ENCODE results near the gene CACNA1B. TPM values are rescaled to one million over a fixed set of nuclear protein-coding genes. Genes with fewer than 3 reads are reported as not detected.

The CACNA1B gene
- total and polyA plus RNA-seq, 7 experiments from 2014 or later = 0.07 TPM; not detected in 6

DNA sequence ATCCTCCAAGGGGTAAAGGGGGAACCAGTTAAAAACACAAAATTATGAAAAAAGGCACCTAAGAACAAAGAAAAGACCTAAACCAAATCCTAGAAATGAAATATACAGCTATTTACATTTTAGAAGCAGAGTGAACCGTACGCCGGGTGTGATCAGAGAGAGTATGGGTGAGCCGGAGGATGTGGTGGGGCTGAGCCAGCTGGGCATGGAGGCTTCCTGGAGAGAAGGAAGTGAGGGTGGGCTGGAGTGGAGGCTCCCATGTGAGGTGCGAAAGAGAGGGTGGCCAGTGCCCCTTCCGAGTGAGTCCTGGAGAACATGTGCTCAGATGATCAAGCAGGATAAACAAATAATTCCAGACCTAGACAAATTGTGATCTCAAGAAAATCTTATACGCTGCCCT is 111.6 kb downstream of the CACNA1B start:
- DNase-seq (no peak), ATAC-seq (no peak)
- H3K9me3 Mint-ChIP-seq = peaks cover 0 to 2% (median 0%) of the 10 kb centered on the region in 11 donors
- H3K27ac Mint-ChIP-seq = peak overlapping the region in 1 of 9 donors; percentile 41
- Histone ChIP-seq H3K4me1 (ENCODE audit: control insufficient read depth in 2 of 2, insufficient read depth in 2 of 2, low read length in 2 of 2) (no peaks in the 10 kb centered on the region), H3K27ac (ENCODE audit: low read depth, low read length) (no peak overlapping the region), H3K4me3 (ENCODE audit: low read length) (no peak overlapping the region), H3K36me3 (ENCODE audit: control insufficient read depth in 2 of 3, insufficient read depth in 3 of 3, low read length in 3 of 3) (no peaks in the 10 kb centered on the region), H3K27me3 (ENCODE audit: control insufficient read depth in 2 of 2, insufficient read depth in 2 of 2, low read length in 2 of 2) (no peaks in the 10 kb centered on the region), H3K9me3 (ENCODE audit: control insufficient read depth in 2 of 3, low read length in 3 of 3) (no peaks in the 10 kb centered on the region)
- peaks cover 0 to 13% (median 4%) of the 10 kb centered on the region in 7 donors for H3K4me1 Mint-ChIP-seq
- POLR2A ChIA-PET = no interaction called here
- CTCF ChIA-PET = no interaction called here
- H3K4me3 Mint-ChIP-seq = no peak overlapping the region
- intact Hi-C loops (cut with micrococcal nuclease) = no loop called here
- H3K36me3 Mint-ChIP-seq = no peaks in the 10 kb centered on the region
- peaks cover 29 to 58% (median 45%) of the 10 kb centered on the region in 5 donors for H3K27me3 Mint-ChIP-seq

DNA sequence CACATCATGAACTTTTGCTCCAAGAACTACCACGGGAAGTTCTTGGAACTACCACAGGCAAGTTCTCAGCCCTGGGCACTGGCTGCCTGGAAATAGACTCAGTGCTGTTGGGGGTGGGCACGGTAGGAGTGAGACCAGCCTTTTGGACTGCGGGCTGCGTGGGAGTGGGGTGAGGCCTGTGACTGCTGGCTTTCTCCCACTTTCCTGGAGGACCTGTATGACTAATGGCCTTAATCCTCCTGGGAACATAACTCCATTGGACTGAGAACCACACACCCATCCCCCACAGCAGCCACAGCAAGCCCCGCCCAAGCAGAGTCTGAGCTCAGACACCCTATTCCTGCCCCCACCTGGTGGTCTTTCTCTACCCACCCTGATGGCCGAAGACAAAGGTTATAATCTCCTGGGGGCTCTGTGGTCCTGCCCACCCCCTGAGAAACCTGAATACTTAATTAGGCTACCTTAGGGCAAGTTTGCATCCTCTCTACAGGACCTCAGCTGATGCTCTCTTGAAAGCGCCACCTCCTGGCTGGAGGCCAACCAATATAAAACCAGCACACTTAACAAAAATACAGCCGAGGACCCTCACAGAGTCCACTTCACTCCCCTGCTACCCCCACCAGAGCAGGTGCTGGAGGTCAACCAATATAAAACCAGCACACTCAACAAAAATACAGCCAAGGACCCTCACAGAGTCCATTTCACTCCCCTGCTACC is 112.6 kb downstream of the CACNA1B start:
- peaks cover 29 to 59% (median 45%) of the 10 kb centered on the region in 5 donors for H3K27me3 Mint-ChIP-seq
- CTCF ChIA-PET = no interaction called here
- DNase-seq = no peak
- H3K36me3 Mint-ChIP-seq = no peaks in the 10 kb centered on the region
- no peaks in the 10 kb centered on the region for H3K4me1 ChIP-seq (ENCODE audit: control insufficient read depth in 2 of 2, insufficient read depth in 2 of 2, low read length in 2 of 2)
- H3K4me3 Mint-ChIP-seq = no peak overlapping the region
- H3K9me3 Mint-ChIP-seq = peaks cover 0 to 2% (median 0%) of the 10 kb centered on the region in 11 donors
- H3K27me3 ChIP-seq (ENCODE audit: control insufficient read depth in 2 of 2, insufficient read depth in 2 of 2, low read length in 2 of 2) = no peaks in the 10 kb centered on the region
- peak overlapping the region in 1 of 9 donors; percentile 36 for H3K27ac Mint-ChIP-seq
- H3K4me1 Mint-ChIP-seq = peaks cover 0 to 13% (median 4%) of the 10 kb centered on the region in 7 donors
- POLR2A ChIA-PET = no interaction called here
- ATAC-seq = no peak
- intact Hi-C loops (cut with micrococcal nuclease) = no loop called here
- H3K27ac ChIP-seq (ENCODE audit: low read depth, low read length) = no peak overlapping the region
- no peaks in the 10 kb centered on the region for H3K36me3 ChIP-seq (ENCODE audit: control insufficient read depth in 2 of 3, insufficient read depth in 3 of 3, low read length in 3 of 3)
- H3K4me3 ChIP-seq (ENCODE audit: low read length) = no peak overlapping the region
- no peaks in the 10 kb centered on the region for H3K9me3 ChIP-seq (ENCODE audit: control insufficient read depth in 2 of 3, low read length in 3 of 3)

DNA sequence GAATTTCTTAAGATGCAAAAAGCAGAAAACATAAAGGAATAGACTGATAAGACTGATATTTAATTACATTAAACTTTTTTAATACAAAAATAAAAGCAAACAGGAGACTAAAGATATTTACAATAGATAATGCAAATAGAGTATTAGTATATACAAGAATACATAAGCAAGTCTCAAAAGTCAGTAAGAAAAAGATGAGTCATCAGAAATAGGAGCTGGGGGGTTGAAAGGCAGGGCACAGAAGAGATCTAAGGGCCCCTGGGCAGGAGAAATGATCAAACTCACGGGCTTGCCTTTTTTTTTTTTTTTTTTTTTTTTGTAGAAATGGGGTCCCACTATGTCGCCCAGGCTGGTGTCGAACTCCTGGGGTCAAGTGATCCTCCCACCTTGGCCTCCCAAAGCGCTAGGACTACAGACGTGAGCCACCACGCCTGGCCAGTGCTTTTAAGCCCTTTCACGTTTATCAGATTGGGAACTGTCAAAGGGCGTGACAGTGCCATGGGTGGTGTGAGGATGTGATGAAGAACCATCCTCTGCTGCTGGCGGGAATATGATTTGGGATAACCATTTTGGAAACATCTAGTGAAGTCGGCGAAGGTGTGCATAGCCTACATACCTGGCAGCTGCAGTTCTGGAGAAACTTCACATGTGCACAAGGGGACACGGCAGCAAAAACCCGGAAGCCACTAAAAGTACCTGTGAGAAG is 126.1 kb downstream of the CACNA1B start:
- Mint-ChIP-seq H3K27ac (no peak overlapping the region), H3K4me3 (no peak overlapping the region), H3K36me3 (no peaks in the 10 kb centered on the region), H3K4me1 (no peaks in the 10 kb centered on the region), H3K27me3 (peaks cover 0 to 12% (median 5%) of the 10 kb centered on the region in 5 donors), H3K9me3 (peaks cover 0 to 2% (median 0%) of the 10 kb centered on the region in 11 donors)
- DNase-seq = no peak
- Histone ChIP-seq H3K9me3 (ENCODE audit: control insufficient read depth in 2 of 3, low read length in 3 of 3) (no peaks in the 10 kb centered on the region), H3K27ac (ENCODE audit: low read depth, low read length) (no peak overlapping the region), H3K36me3 (ENCODE audit: control insufficient read depth in 2 of 3, insufficient read depth in 3 of 3, low read length in 3 of 3) (no peaks in the 10 kb centered on the region), H3K4me1 (ENCODE audit: control insufficient read depth in 2 of 2, insufficient read depth in 2 of 2, low read length in 2 of 2) (no peaks in the 10 kb centered on the region), H3K4me3 (ENCODE audit: low read length) (no peak overlapping the region), H3K27me3 (ENCODE audit: control insufficient read depth in 2 of 2, insufficient read depth in 2 of 2, low read length in 2 of 2) (no peaks in the 10 kb centered on the region)
- intact Hi-C loops (cut with micrococcal nuclease) = no loop called here
- ChIA-PET CTCF (interaction anchor here (1.0 kb wide), 1 partner anchor 18 kb away, joined by 3 read pairs; no protein-coding TSS in a partner anchor), POLR2A (no interaction called here)
- ATAC-seq = no peak

DNA sequence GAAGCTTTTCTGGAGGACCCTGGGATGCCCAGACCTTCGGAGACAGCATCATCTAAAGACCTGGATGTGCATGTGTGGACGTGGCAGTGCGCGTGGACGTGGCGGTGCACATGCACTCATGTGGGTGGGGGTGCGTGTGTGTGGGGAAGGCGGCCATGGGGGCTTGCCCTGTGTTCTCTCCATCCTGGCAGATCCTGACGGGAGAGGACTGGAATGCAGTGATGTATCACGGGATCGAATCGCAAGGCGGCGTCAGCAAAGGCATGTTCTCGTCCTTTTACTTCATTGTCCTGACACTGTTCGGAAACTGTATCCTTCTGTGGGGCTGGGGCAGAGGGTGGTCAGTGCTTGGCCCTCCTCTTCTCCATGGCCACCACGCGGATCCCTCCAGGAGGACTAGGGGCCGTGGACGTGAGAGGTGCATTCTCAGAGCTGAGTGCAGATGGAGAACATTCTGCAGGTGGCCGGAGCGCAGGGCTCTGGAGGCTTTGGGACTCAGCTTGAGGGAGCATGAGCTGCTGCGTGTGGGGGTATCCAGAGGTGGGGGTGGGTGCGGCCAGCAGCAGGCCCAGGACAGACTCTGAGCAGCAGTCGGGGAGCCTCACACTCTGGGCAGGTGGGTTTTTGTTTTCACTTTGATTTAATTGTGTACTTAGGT is 129.1 kb downstream of the CACNA1B start:
- H3K9me3 Mint-ChIP-seq = peaks cover 0 to 2% (median 0%) of the 10 kb centered on the region in 11 donors
- peaks cover 0 to 6% (median 0%) of the 10 kb centered on the region in 5 donors for H3K27me3 Mint-ChIP-seq
- no peak overlapping the region for H3K27ac Mint-ChIP-seq
- H3K4me1 Mint-ChIP-seq = no peaks in the 10 kb centered on the region
- H3K4me3 Mint-ChIP-seq = no peak overlapping the region
- intact Hi-C loops (cut with micrococcal nuclease) = no loop called here
- Histone ChIP-seq H3K27ac (ENCODE audit: low read depth, low read length) (no peak overlapping the region), H3K4me3 (ENCODE audit: low read length) (no peak overlapping the region), H3K9me3 (ENCODE audit: control insufficient read depth in 2 of 3, low read length in 3 of 3) (no peaks in the 10 kb centered on the region), H3K36me3 (ENCODE audit: control insufficient read depth in 2 of 3, insufficient read depth in 3 of 3, low read length in 3 of 3) (no peaks in the 10 kb centered on the region), H3K4me1 (ENCODE audit: control insufficient read depth in 2 of 2, insufficient read depth in 2 of 2, low read length in 2 of 2) (no peaks in the 10 kb centered on the region), H3K27me3 (ENCODE audit: control insufficient read depth in 2 of 2, insufficient read depth in 2 of 2, low read length in 2 of 2) (no peaks in the 10 kb centered on the region)
- ChIA-PET POLR2A (no interaction called here), CTCF (no interaction called here)
- DNase-seq (peak in 1 of 9 donors; percentile 13), ATAC-seq (no peak)
- H3K36me3 Mint-ChIP-seq = no peaks in the 10 kb centered on the region

DNA sequence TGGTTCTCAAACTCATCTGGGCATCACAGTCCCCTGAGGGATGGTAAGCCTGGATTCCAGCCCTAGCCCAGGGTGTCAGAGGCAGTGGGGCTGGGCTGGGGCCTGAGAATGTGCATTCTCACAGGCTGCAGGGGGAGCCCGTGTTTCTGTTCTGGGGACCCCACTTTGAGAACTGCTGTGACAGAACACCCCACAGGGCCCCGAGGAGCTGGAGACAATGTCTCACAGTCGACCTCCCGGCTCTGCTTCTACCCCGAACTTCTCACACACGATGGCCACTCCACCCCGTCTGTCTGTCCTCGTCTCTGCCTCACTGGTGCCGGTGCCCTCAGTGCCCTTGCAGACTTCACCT is 130.0 kb downstream of the CACNA1B start:
- peaks cover 0 to 2% (median 0%) of the 10 kb centered on the region in 11 donors for H3K9me3 Mint-ChIP-seq
- H3K4me3 Mint-ChIP-seq = no peak overlapping the region
- peak in 1 of 9 donors; percentile 16 for DNase-seq
- no peaks in the 10 kb centered on the region for H3K36me3 Mint-ChIP-seq
- H3K4me1 ChIP-seq (ENCODE audit: control insufficient read depth in 2 of 2, insufficient read depth in 2 of 2, low read length in 2 of 2) = no peaks in the 10 kb centered on the region
- ChIA-PET CTCF (no interaction called here), POLR2A (no interaction called here)
- H3K9me3 ChIP-seq (ENCODE audit: control insufficient read depth in 2 of 3, low read length in 3 of 3) = no peaks in the 10 kb centered on the region
- no peak for ATAC-seq
- no peak overlapping the region for H3K4me3 ChIP-seq (ENCODE audit: low read length)
- no peak overlapping the region for H3K27ac ChIP-seq (ENCODE audit: low read depth, low read length)
- no peaks in the 10 kb centered on the region for H3K27me3 ChIP-seq (ENCODE audit: control insufficient read depth in 2 of 2, insufficient read depth in 2 of 2, low read length in 2 of 2)
- H3K27ac Mint-ChIP-seq = no peak overlapping the region
- intact Hi-C loops (cut with micrococcal nuclease) = no loop called here
- H3K36me3 ChIP-seq (ENCODE audit: control insufficient read depth in 2 of 3, insufficient read depth in 3 of 3, low read length in 3 of 3) = no peaks in the 10 kb centered on the region
- H3K27me3 Mint-ChIP-seq = peaks cover 0 to 6% (median 0%) of the 10 kb centered on the region in 5 donors
- no peaks in the 10 kb centered on the region for H3K4me1 Mint-ChIP-seq

DNA sequence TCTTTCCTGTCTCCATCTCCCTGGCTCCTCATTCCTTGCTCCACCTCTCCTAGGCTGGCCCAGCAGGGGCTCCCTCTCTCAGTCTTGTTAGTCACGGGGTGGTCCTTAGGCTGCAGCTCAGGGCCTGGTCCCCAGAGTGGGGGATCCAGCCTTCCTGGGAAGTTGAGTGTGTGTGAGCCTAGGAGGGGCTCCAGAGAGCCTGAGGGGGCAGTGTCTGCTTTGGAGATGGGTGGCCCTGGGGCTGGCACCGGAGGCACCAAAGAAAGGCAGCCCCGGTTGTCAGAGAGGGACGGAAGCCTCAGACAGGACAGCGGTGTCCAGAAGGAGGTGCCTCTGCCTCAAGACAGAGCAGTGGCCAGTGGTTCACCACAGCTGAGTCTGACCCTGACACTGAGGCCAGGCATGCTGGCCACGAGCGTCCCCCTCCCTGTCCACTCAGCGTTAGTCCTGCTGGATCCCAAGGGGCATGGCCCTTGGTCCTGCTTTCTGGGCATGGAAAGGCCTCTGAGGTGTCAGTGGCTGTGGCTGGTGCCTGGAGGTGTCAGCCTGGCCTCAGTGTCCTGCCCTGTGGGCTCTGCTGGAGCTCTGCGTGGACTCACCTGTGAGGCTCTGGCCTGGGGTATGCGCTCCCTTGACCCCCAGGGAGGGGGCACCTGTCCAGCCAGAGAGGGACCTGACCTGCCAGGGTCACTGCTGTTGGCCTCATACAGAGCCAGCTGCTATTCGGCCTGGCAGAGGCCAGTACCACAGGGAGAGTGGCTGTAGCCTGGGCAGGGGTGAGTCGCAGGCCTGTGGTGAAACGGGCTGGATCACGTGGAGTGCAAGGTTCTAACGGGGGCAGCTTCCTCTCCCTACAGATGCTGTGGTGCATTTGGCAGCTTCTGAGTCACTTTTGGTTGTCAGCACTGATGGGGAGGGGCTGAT is 130.6 kb downstream of the CACNA1B start:
- DNase-seq = peak in 1 of 9 donors; percentile 19
- H3K4me1 Mint-ChIP-seq = no peaks in the 10 kb centered on the region
- H3K4me3 Mint-ChIP-seq = no peak overlapping the region
- H3K4me3 ChIP-seq (ENCODE audit: low read length) = no peak overlapping the region
- ChIA-PET CTCF (no interaction called here), POLR2A (no interaction called here)
- intact Hi-C loops (cut with micrococcal nuclease) = no loop called here
- ATAC-seq = no peak
- no peaks in the 10 kb centered on the region for H3K36me3 ChIP-seq (ENCODE audit: control insufficient read depth in 2 of 3, insufficient read depth in 3 of 3, low read length in 3 of 3)
- H3K27ac ChIP-seq (ENCODE audit: low read depth, low read length) = no peak overlapping the region
- no peaks in the 10 kb centered on the region for H3K27me3 ChIP-seq (ENCODE audit: control insufficient read depth in 2 of 2, insufficient read depth in 2 of 2, low read length in 2 of 2)
- H3K27ac Mint-ChIP-seq = no peak overlapping the region
- no peaks in the 10 kb centered on the region for H3K4me1 ChIP-seq (ENCODE audit: control insufficient read depth in 2 of 2, insufficient read depth in 2 of 2, low read length in 2 of 2)
- peaks cover 0 to 6% (median 0%) of the 10 kb centered on the region in 5 donors for H3K27me3 Mint-ChIP-seq
- H3K36me3 Mint-ChIP-seq = no peaks in the 10 kb centered on the region
- H3K9me3 Mint-ChIP-seq = peaks cover 0 to 2% (median 0%) of the 10 kb centered on the region in 11 donors
- no peaks in the 10 kb centered on the region for H3K9me3 ChIP-seq (ENCODE audit: control insufficient read depth in 2 of 3, low read length in 3 of 3)

Measured in naive thymus-derived CD4-positive, alpha-beta T cell (primary cell).